ENCODE measurements around the gene RSPO4. TPM values are rescaled to one million over a fixed set of nuclear protein-coding genes. Genes with fewer than 3 reads are reported as not detected.

Gene RSPO4
- total RNA-seq, 1 experiment from 2014 or later = not detected

- POLR2A ChIA-PET (ENCODE audit: low non-redundant PET) = no interaction called here
These were observed 56.3 kb downstream of the RSPO4 start for GRCh38 chr20:945841-946240.

DNA sequence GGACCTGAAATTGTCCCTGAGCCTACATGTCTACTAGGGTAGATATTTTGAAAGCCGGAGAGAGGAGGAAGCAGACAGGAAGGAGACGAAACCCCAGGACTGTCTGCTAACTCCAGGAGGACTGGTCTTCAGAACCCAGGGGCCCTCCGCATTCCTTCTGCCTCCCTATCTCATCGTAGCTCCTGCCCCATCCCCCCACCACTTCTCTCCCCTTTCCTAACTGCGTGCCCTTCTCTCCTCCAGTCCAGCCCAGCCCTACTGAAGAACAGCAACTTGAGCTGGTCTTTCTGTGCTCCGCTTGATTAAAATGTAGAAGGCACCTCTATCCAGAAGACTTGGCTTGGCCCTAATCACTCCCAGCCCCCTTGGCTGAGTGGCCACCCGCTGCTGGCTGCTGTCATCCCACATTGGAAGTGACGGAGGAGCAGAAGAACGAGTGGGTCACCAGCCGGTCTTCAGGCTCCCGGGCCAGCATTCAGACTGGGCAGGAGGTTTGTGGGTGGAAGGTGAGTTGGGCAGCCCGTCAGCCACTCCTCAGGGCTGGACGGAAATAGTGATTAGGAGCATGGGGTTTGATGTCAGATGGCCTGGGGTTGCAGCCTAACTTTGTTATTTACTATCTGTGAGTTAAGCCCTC is 57.2 kb downstream of the RSPO4 start:
- Histone ChIP-seq H3K27ac (ENCODE audit: low read depth, low read length, poor library complexity, severe bottlenecking) (no peak overlapping the region), H3K27me3 (replicated peaks; ENCODE audit: insufficient read depth, low read depth, low read length, poor library complexity) (peaks cover 49% of the 10 kb centered on the region), H3K4me1 (ENCODE audit: insufficient read depth, low read length, poor library complexity, severe bottlenecking) (no peaks in the 10 kb centered on the region), H3K36me3 (ENCODE audit: insufficient read depth, low read length, poor library complexity, severe bottlenecking) (no peaks in the 10 kb centered on the region), H3K4me3 (ENCODE audit: low read depth, low read length, poor library complexity, severe bottlenecking) (no peak overlapping the region), H3K9me3 (ENCODE audit: low read depth, low read length, poor library complexity, severe bottlenecking) (no peaks in the 10 kb centered on the region)
- ChIA-PET CTCF (no interaction called here), POLR2A (ENCODE audit: low non-redundant PET) (no interaction called here)
- TF ChIP-seq CTCF (conservative IDR thresholded peaks at IDR 0.05; ENCODE audit: low read depth, low read length) (no peak), EZH2 (IDR thresholded peaks at IDR 0.05; ENCODE audit: borderline replicate concordance, low read depth, low read length, poor library complexity, severe bottlenecking) (no peak)
- no peak for DNase-seq (ENCODE audit: low spot score)
- BruUV-seq (replicated peaks) = no TSS peak
- intact Hi-C loops (cut with micrococcal nuclease; ENCODE audit: unreplicated experiment) = no loop called here

More at GRCh38 chr20:945841-946240, 56.3 kb downstream of the RSPO4 start:
- H3K36me3 ChIP-seq (ENCODE audit: insufficient read depth, low read length, poor library complexity, severe bottlenecking) = no peaks in the 10 kb centered on the region
- H3K9me3 ChIP-seq (ENCODE audit: low read depth, low read length, poor library complexity, severe bottlenecking) = no peaks in the 10 kb centered on the region
- H3K4me1 ChIP-seq (ENCODE audit: insufficient read depth, low read length, poor library complexity, severe bottlenecking) = no peaks in the 10 kb centered on the region
- no peak overlapping the region for H3K27ac ChIP-seq (ENCODE audit: low read depth, low read length, poor library complexity, severe bottlenecking)
- CTCF ChIA-PET = no interaction called here
- no peak for TF ChIP-seq CTCF (conservative IDR thresholded peaks at IDR 0.05; ENCODE audit: low read depth, low read length)
- no peak for TF ChIP-seq EZH2 (IDR thresholded peaks at IDR 0.05; ENCODE audit: borderline replicate concordance, low read depth, low read length, poor library complexity, severe bottlenecking)
- no peak overlapping the region for H3K4me3 ChIP-seq (ENCODE audit: low read depth, low read length, poor library complexity, severe bottlenecking)
- no TSS peak for BruUV-seq (replicated peaks)
- intact Hi-C loops (cut with micrococcal nuclease; ENCODE audit: unreplicated experiment) = no loop called here
- peaks cover 46% of the 10 kb centered on the region for H3K27me3 ChIP-seq (replicated peaks; ENCODE audit: insufficient read depth, low read depth, low read length, poor library complexity)
- DNase-seq (ENCODE audit: low spot score) = no peak

GRCh38 chr20:944148-944547 is 58.0 kb downstream of the RSPO4 start:
- ChIA-PET POLR2A (ENCODE audit: low non-redundant PET) (no interaction called here), CTCF (no interaction called here)
- TF ChIP-seq CTCF (conservative IDR thresholded peaks at IDR 0.05; ENCODE audit: low read depth, low read length) (no peak), EZH2 (IDR thresholded peaks at IDR 0.05; ENCODE audit: borderline replicate concordance, low read depth, low read length, poor library complexity, severe bottlenecking) (no peak)
- intact Hi-C loops (cut with micrococcal nuclease; ENCODE audit: unreplicated experiment) = no loop called here
- no TSS peak for BruUV-seq (replicated peaks)
- Histone ChIP-seq H3K27me3 (replicated peaks; ENCODE audit: insufficient read depth, low read depth, low read length, poor library complexity) (peaks cover 49% of the 10 kb centered on the region), H3K4me1 (ENCODE audit: insufficient read depth, low read length, poor library complexity, severe bottlenecking) (no peaks in the 10 kb centered on the region), H3K4me3 (ENCODE audit: low read depth, low read length, poor library complexity, severe bottlenecking) (no peak overlapping the region), H3K36me3 (ENCODE audit: insufficient read depth, low read length, poor library complexity, severe bottlenecking) (no peaks in the 10 kb centered on the region), H3K9me3 (ENCODE audit: low read depth, low read length, poor library complexity, severe bottlenecking) (no peaks in the 10 kb centered on the region), H3K27ac (ENCODE audit: low read depth, low read length, poor library complexity, severe bottlenecking) (no peak overlapping the region)
- no peak for DNase-seq (ENCODE audit: low spot score)
